HPDE6-E6E7 (cell line): Measurements from ENCODE around the gene ACCS.
A peak's percentile ranks its signal among the peaks of the same experiment; 100 is the strongest.

Experiments used
- DNase-seq: peaks from one replicate; pipeline ENCODE4 v3.0.0; 2011; ENCODE audit warnings: missing footprints; ENCODE audit errors: extremely low spot score

Gene ACCS, protein sequence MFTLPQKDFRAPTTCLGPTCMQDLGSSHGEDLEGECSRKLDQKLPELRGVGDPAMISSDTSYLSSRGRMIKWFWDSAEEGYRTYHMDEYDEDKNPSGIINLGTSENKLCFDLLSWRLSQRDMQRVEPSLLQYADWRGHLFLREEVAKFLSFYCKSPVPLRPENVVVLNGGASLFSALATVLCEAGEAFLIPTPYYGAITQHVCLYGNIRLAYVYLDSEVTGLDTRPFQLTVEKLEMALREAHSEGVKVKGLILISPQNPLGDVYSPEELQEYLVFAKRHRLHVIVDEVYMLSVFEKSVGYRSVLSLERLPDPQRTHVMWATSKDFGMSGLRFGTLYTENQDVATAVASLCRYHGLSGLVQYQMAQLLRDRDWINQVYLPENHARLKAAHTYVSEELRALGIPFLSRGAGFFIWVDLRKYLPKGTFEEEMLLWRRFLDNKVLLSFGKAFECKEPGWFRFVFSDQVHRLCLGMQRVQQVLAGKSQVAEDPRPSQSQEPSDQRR

DNA sequence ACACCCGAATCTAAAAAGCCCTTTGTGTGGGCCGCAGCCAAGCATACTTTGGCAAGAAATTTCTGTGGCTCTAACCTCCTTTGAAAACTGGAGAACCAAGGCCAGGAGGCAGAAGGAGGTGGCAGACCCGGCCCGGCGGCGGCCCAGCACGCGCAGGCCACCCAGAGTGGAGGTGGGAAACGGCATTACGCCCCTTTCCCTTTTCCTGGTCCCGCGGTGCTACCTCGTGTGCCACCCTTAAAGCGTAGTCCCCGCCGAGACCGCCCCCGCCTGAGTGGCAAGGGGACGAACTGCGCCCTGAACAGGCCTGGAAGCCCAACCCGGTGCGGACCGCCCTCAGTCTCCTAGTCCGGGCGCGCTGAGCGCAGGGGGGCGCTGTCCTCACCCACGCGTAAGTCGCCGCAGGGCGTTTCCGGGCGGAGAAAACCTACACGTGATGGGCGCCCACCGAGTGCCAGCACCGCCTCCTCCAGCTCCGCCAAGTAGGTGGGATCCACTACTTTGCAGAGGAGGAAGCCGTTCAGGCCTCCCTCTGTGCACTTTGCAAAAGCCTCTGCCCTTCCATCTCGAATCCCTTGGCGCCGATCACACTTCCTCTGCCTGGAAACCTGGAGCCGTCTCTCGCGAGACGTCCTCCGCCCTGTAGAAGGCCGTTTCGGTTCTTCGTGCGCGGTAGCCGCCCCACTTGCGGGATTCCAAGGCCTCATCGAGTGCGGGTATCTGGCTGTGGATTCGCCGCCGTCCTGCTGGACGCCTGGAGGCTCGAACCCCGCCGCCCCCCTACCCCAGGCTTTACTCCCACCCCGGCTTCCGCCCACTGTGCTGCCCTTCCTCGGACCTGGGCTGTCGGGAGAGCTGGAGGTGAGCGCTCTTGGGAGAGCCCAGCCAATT lies at the start of gene ACCS:
Gene ACCS, plus strand, starts transcription at position 430 of the 891 bp plus-strand sequence. CDS start 1,358 bp downstream, outside the sequence.
- peak; percentile 75 for DNase-seq

- no peak for DNase-seq
These were observed 49.3 kb upstream of the ACCS start for GRCh38 chr11:44016546-44017442.

DNA sequence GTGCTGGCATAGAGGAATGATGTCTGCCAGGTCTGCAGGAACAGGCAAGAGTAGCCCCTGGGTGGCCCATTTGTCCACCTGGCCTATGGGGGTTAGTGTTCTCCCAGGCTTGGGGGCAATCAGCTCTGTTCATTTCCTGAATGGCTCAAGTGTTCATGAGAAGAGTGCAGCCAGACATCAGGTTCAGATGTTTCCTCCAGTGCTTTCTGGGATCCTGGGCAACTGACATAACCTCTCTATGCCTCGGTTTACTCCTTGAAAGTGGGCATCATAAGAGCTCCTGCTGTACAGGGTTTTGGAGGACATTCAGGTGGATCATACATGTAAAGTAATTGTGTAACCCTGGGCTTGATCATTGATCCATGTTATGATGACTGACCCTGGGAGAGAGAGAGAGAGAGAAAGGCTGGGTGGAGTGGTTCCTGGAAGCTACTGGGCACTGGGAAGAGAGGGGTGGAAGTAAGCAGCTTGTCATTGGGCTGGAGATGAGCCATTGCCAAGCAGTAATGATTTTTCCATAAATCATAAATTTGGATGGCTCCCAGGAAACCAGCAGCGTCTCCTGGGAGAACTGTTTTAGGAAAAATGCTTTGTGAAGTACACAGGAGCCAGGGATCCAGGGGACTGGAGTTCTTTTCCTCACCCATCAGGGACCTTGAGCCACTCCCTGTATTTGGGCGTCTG lies 48.5 kb upstream of the ACCS start:
- no peak for DNase-seq

DNA sequence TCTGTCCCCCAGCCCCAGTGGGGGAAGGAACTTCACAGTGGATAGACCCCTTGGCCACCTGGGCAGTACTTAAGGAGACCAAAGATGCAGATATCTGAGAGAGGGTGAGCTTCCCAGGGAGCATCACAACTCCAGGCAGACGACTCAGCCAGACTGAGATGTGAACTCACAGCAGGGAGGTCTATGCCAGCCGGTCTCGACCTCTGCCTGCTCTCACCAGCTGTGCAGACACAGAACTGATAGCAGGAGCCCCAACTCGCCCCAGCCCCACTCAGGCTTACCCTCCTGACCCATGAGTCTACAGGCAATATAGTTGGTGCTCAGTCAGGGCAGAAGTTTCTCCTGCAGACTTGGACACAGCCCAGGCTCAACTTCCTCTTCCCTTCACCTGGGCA lies 47.9 kb upstream of the ACCS start:
- no peak for DNase-seq

- no peak for DNase-seq
These were observed 47.2 kb upstream of the ACCS start for GRCh38 chr11:44018829-44019228.

- DNase-seq: no peak
These were observed 41.1 kb upstream of the ACCS start for GRCh38 chr11:44024977-44025376.

DNA sequence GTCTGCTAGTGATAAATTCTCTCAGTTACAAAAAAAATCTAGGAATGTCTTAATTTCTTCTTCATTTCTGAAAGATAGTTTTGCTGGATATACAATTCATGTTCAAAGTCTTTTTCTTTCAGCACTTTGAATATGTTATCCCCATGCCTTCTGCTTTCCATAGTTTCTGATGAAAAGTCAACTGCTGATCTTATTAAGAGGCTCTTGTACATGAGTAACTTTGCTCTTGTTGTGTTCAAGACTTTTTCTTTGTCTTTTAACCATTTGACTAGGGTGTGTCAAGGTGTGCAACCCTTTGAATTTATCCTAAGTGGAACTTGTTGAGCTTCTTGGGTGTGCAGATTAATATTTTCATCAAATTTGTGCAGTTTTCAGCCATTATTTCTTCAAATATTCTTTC lies 40.3 kb upstream of the ACCS start:
- no peak for DNase-seq

- DNase-seq: no peak
These were observed 37.7 kb upstream of the ACCS start for GRCh38 chr11:44028401-44028800.

- DNase-seq: no peak
These were observed 37.1 kb upstream of the ACCS start for GRCh38 chr11:44028816-44029506.

DNA sequence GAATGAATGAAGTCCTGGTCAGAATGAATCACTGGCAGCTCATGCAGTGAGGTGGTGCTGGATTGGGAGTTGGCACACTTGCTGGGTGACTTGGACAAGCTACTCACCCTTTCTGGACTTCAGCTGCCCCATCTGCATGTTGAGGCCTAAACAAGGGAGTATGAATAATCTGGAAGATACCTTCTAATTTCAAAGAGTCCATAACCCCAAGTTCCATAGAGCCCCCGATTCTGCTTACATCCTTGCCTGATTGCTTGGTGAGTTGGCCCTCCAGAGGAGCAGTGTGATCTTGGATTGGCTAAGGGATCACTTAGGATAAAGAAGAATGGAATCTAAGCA lies 36.6 kb upstream of the ACCS start:
- no peak for DNase-seq

- no peak for DNase-seq
These were observed 35.8 kb upstream of the ACCS start for GRCh38 chr11:44029977-44030911.

- DNase-seq: no peak
These were observed 35.1 kb upstream of the ACCS start for GRCh38 chr11:44030996-44031395.

DNA sequence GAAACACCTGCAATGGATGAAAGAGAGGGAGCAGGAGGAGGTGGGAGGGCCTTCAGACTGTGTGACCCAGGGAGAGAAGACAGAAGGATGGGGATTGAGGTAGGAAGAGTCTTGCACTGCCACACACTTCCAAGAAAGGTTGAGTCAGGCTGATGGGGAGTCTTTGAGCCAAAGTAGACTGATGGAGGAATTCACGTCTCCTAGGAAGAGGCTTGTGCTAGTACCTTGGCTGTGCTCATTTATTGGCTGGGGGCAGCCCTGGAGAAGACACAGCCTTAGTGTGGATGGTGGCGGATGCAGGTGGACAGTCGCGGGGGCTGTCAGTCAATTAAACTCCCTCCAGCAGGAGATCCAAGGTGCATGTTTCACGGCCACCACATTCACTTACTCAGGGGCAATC lies 34.5 kb upstream of the ACCS start:
- DNase-seq: no peak

DNA sequence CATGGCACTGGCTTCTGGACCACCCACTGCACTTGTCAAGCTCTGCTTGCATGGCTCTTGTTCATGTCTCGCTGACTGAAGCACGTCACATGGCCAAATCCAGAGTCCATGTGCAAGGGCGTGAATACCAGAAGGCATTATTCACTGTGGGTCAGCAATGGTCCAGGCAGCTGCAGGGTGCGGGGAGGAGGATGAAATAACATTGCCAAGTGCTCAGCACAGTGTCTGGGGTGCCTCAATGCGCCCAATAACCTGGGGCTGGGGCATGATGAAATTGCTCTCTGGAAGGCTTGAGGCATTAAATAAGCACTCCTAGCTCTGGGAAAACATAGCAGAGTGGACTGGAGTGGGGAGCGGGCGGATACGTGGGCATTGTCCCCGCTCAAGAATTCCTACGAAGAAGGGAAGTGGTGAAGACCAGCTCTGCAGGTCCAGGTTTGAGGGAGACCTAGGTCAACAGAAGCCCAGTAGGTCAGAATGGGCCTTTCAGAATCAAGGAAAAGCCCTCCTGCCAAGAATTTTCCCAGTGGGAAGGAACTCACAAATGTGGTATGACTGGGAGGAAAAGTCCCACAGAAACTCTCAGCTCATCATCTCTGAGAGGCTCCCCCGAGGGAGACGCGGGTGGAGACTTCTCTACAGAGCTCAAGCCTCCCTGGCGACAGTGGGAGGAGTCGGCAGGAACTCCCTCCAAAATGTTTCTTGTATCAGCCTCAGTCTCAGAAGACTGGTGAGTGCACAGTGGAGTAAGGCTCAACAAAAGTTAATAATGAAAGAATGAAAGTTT lies 33.6 kb upstream of the ACCS start:
- DNase-seq: no peak

GRCh38 chr11:44033411-44033850 lies 32.6 kb upstream of the ACCS start:
- DNase-seq: no peak

DNA sequence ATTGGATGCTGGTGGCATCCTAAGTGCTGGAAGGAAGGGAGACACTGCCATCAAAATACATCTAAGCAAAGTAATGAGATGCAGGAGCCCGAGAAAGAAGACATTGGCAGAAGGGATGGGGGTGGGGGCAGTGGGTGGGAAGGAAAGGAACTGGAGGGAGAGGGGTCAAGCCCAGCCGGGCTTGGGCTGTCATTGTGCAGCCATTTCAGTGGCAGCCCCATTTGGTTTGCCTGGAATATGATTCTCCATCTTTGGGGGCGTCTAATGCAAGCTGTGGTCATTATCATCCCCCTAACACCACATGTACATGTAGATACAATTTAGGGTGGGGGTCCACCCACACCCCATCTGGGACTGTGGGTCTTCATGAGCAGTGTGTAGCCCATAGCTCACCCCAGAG lies 32.2 kb upstream of the ACCS start:
- no peak for DNase-seq

- DNase-seq: no peak
These were observed 31.4 kb upstream of the ACCS start for GRCh38 chr11:44034639-44035038.

DNA sequence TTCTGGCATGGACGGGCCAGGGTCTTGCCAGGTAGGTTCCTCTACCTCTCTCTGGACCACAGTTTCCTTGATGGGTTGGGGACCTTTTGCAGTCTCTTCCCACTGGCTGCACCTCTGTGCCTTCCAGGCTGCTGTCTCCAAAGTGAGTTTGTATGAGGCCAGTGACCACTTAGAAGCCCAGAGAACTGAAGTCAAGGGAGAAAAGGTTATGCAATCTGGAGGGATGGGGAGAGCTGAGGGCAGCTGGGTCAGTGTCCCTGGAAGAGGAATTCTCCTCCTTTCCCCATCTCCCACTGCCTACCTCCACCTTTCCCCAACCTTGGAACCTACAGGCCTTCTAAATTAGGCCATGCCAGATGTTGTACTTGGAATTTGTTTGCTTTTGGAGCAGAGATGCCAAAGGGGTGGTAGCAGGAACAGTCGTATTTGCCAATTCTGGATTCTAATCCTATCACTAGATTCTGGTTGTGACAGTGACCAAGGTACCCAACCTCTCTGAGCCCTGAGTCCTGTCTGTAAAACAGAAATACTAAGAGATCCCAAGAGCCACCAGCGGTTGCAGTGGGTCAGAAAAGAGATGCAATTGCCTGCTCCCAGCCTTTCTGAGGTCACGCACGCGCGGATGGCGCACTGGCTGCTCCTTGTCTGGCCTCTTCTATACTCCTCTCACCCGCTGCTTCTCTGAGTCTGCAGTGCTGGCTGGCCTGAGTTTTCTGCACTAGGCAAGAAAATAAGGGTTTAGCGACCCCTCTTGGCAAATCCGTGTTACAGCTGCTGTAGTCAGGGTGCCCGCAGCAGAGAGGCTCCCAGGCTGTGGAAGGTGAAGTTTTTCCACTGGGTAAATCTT lies 29.0 kb upstream of the ACCS start:
- peak; percentile 60 for DNase-seq
